BLaER1 treated with 17β-estradiol and CSF1 and Interleukin-3, amounts not matched to agents 10 nM and 100 nM (cell line): ENCODE results near the gene LYG1.
"Not testable (repeated sequence)": the region's sequence is repeated elsewhere in the genome, so short reads cannot be mapped to it uniquely, and the experiment has no call there.

ENCODE experiments used
- H3K27ac ChIP-seq, 11 experiments: shearing (Covaris generic); formaldehyde crosslinking; 2 replicates each; pipeline ENCODE4 v1.8.1; 2022
- H3K27me3 ChIP-seq, 11 experiments: shearing (Covaris generic); formaldehyde crosslinking; 2 replicates each; pipeline ENCODE4 v1.8.1; 2022
- H3K36me3 ChIP-seq, 11 experiments: shearing (Covaris generic); formaldehyde crosslinking; 2 replicates each; pipeline ENCODE4 v1.8.1; 2022
- H3K4me1 ChIP-seq, 10 experiments: shearing (Covaris generic); formaldehyde crosslinking; 2 replicates each; pipeline ENCODE4 v1.8.1; 2022
- H3K4me2 ChIP-seq, 11 experiments: shearing (Covaris generic); formaldehyde crosslinking; 2 replicates each; pipeline ENCODE4 v1.8.1; 2022
- H3K4me3 ChIP-seq, 10 experiments: shearing (Covaris generic); formaldehyde crosslinking; 2 replicates each; pipeline ENCODE4 v1.8.1; 2022
- H3K9ac ChIP-seq, 11 experiments: shearing (Covaris generic); formaldehyde crosslinking; 2 replicates each; pipeline ENCODE4 v1.8.1; 2022
- H3K9me3 ChIP-seq, 11 experiments: shearing (Covaris generic); formaldehyde crosslinking; replicated peaks in 1 of 11; 2 replicates each; pipeline ENCODE4 v1.8.1; 2022
- H4K20me1 ChIP-seq, 11 experiments: shearing (Covaris generic); formaldehyde crosslinking; 2 replicates each; pipeline ENCODE4 v1.8.1; 2022
- Cebpa-rat ChIP-seq, 11 experiments: shearing (Covaris generic); IDR thresholded peaks; 2 replicates each; pipeline ENCODE4 v1.8.1; 2022

The LYG1 gene

DNA sequence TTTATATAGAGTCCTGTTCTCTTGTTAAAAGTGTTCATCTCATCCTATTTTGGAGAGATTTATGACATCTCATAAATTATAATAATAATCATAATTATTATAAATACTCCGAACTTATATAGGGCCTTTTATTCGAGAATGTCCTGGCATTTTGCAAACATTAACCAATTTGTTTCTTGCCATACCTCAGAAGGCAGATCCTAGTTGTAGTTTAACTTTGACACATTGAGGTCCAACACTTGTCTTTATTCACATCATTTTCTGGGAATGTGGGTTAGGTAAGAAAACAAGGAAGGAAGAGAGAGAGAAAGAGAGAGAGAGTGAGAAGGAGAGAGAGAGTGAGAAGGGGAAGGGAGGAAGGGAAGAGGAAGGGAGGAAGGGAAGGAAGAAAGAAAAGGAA lies at the start of gene LYG1:
TSS of gene LYG1 (minus strand) at position 101 of the 400 bp plus-strand sequence. CDS start 5,527 bp downstream, outside the sequence.
- H3K4me1 ChIP-seq, H3K9ac ChIP-seq, H3K4me2 ChIP-seq, H3K27ac ChIP-seq, H3K27me3 ChIP-seq, H3K4me3 ChIP-seq, H4K20me1 ChIP-seq: not testable (repeated sequence)
- H3K9me3 ChIP-seq: peaks cover 0 to 15% (median 9%) of the 10 kb centered on the region in 11 experiments; a peak in 10 of 22 replicates
- H3K36me3 ChIP-seq: peaks cover 40 to 68% (median 53%) of the 10 kb centered on the region in 11 experiments

DNA sequence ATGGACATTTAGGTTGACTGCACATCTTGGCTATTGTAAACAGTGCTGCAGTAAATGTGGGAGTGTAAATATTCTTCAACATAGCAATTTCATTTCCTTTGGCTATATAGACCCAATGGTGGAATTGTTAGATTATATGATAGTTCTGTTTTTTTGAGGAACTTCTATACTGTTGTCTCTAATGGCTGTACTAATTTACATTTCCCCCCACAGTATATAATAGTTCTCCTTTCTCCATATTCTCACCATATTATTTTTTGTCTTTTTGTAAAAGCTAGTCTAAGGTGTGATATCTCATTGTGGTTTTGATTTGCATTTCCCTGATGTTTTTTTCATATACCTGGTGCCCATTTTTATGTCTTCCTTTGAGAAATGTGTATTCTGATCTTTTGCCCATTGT lies 49.2 kb upstream of the LYG1 start:
- no peaks in the 10 kb centered on the region for H3K27me3 ChIP-seq

DNA sequence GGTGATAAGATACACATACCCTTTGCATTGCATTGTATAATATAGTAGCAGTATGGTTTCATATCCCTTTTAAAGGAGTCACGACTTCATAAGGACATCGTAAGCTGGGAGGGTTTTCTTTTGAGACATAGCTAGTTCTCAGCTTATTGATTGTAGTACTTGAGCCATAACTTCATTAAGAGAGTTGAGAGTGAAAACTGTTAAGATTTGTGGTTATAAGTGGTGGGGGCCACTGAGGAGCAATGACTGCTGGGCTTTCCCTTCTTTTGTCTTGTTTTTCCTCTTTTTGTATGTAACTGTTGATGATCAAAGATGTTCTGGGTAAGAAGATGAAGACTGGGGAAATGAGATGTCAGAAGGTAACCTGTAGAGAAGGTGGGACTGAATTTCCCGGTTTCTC lies 47.2 kb upstream of the LYG1 start:
- Histone ChIP-seq H3K4me3 (no peak overlapping the region), H3K36me3 (peaks cover 0 to 47% (median 34%) of the 10 kb centered on the region in 11 experiments; a peak in 15 of 22 replicates), H3K9me3 (no peaks in the 10 kb centered on the region), H4K20me1 (peaks cover 34 to 100% (median 99%) of the 10 kb centered on the region in 11 experiments; a peak in 21 of 22 replicates), H3K4me1 (peaks cover 0 to 45% (median 9%) of the 10 kb centered on the region in 10 experiments; a peak in 11 of 20 replicates), H3K27me3 (no peaks in the 10 kb centered on the region), H3K9ac (no peak overlapping the region), H3K4me2 (peak overlapping the region in 2 of 11 experiments; percentile 2 to 6; a peak in 4 of 22 replicates), H3K27ac (no peak overlapping the region)
- TF ChIP-seq Cebpa-rat (IDR thresholded peaks at IDR 0.05): no peak

More for the DNA sequence above, 49.2 kb upstream of the LYG1 start:
- H3K4me2 ChIP-seq: peak overlapping the region in 2 of 11 experiments; percentile 3 to 33; a peak in 3 of 22 replicates
- peaks cover 31 to 100% (median 99%) of the 10 kb centered on the region in 11 experiments; a peak in 20 of 22 replicates for H4K20me1 ChIP-seq
- no peak overlapping the region for H3K4me3 ChIP-seq
- no peak overlapping the region for H3K27ac ChIP-seq
- no peak for TF ChIP-seq Cebpa-rat (IDR thresholded peaks at IDR 0.05)
- H3K36me3 ChIP-seq: peaks cover 0 to 53% (median 23%) of the 10 kb centered on the region in 11 experiments; a peak in 15 of 22 replicates
- no peaks in the 10 kb centered on the region for H3K9me3 ChIP-seq
- peaks cover 0 to 45% (median 8%) of the 10 kb centered on the region in 10 experiments; a peak in 10 of 20 replicates for H3K4me1 ChIP-seq
- H3K9ac ChIP-seq: no peak overlapping the region

DNA sequence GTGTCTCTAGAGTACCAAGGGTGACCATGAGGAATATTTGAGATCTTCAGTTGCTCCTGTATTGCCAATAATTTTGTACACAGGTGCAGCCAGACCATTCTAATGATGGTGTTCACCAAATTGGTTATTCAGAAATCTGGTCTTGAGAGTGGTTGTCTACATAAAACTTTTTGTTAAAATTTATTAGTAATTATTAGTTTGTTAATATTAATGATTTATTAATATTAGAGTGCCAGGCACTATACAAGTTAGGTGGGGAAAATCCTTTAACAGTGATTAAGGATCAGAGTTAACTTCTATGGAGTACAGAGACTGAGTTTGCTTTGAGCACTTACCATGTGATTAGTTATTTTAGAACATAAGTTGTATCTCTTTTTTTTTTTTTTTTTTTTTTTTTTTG lies 45.2 kb upstream of the LYG1 start:
- no peaks in the 10 kb centered on the region for H3K27me3 ChIP-seq
- H3K4me2 ChIP-seq: no peak overlapping the region
- no peak overlapping the region for H3K4me3 ChIP-seq
- H3K9me3 ChIP-seq: no peaks in the 10 kb centered on the region
- H3K27ac ChIP-seq: no peak overlapping the region
- peaks cover 0 to 43% (median 28%) of the 10 kb centered on the region in 11 experiments; a peak in 17 of 22 replicates for H3K36me3 ChIP-seq
- TF ChIP-seq Cebpa-rat (IDR thresholded peaks at IDR 0.05): no peak
- H3K4me1 ChIP-seq: peaks cover 0 to 41% (median 9%) of the 10 kb centered on the region in 10 experiments; a peak in 11 of 20 replicates
- H3K9ac ChIP-seq: no peak overlapping the region
- H4K20me1 ChIP-seq: peaks cover 37 to 100% (median 99%) of the 10 kb centered on the region in 11 experiments; a peak in 21 of 22 replicates

DNA sequence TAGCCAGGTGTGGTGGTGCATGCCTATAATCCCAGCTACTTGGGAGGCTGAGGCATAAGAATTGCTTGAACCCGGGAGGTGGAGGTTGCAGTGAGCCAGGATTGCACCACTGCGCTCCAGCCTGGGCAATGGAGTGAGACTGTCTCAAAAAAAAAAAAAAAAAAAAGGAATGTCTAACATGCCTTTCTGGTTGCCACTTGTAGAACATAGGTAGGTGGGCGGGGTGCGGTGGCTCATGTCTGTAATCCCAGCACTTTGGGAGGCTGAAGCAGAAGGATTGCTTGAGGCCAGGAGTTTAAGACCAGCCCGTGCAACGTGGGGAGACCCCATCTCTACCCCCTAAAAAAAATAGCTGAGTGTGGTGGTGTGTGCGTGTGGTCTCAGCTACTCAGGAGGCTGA lies 44.4 kb upstream of the LYG1 start:
- H3K4me1 ChIP-seq: peaks cover 0 to 41% (median 12%) of the 10 kb centered on the region in 10 experiments; a peak in 13 of 20 replicates
- H3K36me3 ChIP-seq: peaks cover 0 to 43% (median 28%) of the 10 kb centered on the region in 11 experiments; a peak in 17 of 22 replicates
- H4K20me1 ChIP-seq: peaks cover 41 to 100% (median 100%) of the 10 kb centered on the region in 11 experiments; a peak in 21 of 22 replicates
- H3K9me3 ChIP-seq, H3K9ac ChIP-seq, H3K4me3 ChIP-seq, H3K4me2 ChIP-seq, H3K27me3 ChIP-seq, H3K27ac ChIP-seq: not testable (repeated sequence)

DNA sequence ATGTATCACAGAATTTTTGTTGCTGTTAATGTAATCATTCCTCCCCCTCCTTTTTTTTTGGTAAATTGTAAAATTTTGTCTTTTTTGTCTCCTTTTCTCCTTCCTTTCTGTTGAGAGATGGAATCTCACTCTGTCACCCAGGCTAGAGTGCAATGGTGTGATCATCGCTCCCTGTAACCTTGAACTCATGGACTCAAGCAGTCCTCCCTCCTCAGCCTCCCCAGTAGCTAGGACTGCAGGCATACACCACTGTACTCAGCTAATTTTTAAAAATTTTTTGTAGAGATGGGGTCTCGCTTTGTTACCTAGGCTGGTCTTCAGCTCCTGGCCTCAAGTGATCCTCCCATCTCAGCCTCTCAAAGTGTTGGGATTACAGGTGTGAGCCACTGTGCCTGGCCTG lies 41.5 kb upstream of the LYG1 start:
- H3K36me3 ChIP-seq: peaks cover 0 to 43% (median 29%) of the 10 kb centered on the region in 11 experiments; a peak in 16 of 22 replicates
- no peak overlapping the region for H3K27ac ChIP-seq
- no peaks in the 10 kb centered on the region for H3K27me3 ChIP-seq
- no peak for TF ChIP-seq Cebpa-rat (IDR thresholded peaks at IDR 0.05)
- no peak overlapping the region for H3K4me3 ChIP-seq
- H3K9ac ChIP-seq: no peak overlapping the region
- peaks cover 15 to 32% (median 23%) of the 10 kb centered on the region in 10 experiments for H3K4me1 ChIP-seq
- H4K20me1 ChIP-seq: peaks cover 26 to 100% (median 92%) of the 10 kb centered on the region in 11 experiments; a peak in 21 of 22 replicates
- no peak overlapping the region for H3K4me2 ChIP-seq
- H3K9me3 ChIP-seq: no peaks in the 10 kb centered on the region

DNA sequence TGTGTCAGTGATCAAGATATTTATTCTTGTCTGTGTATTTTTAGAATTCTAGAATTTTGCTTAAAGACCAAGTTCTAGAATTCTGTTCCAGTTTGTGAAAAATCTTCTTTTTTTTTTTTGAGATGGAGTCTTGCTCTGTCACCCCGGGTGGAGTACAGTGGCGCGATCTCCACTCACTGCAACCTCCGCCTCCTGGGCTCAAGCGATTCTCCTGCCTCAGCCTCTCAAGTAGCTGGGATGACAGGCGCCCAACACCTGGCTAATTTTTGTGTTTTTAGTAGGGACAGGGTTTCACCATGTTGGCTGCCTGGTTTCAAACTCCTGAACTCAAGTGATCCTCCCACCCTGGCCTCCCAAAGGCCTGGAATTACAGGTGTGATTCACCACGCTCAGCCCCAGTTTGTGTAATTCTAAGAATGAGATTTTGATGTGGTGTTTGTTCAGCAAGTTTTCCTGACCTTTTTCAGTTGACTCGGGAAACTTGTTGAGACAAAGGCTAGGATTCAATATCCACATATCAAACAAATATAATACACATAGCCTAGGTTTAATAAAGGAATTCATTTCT lies 39.8 kb upstream of the LYG1 start:
- no peak for TF ChIP-seq Cebpa-rat (IDR thresholded peaks at IDR 0.05)
- Histone ChIP-seq H4K20me1 (peaks cover 21 to 85% (median 75%) of the 10 kb centered on the region in 11 experiments; a peak in 21 of 22 replicates), H3K27me3 (no peaks in the 10 kb centered on the region), H3K36me3 (peaks cover 0 to 33% (median 23%) of the 10 kb centered on the region in 11 experiments; a peak in 16 of 22 replicates), H3K4me2 (peak overlapping the region in 4 of 11 experiments; percentile 15 to 94 (median 64); a peak in 7 of 22 replicates), H3K9me3 (no peaks in the 10 kb centered on the region), H3K9ac (peak overlapping the region in 2 of 11 experiments; percentile 46 to 52; a peak in 2 of 22 replicates), H3K4me1 (peaks cover 15 to 30% (median 23%) of the 10 kb centered on the region in 10 experiments), H3K27ac (no peak overlapping the region), H3K4me3 (no peak overlapping the region)

DNA sequence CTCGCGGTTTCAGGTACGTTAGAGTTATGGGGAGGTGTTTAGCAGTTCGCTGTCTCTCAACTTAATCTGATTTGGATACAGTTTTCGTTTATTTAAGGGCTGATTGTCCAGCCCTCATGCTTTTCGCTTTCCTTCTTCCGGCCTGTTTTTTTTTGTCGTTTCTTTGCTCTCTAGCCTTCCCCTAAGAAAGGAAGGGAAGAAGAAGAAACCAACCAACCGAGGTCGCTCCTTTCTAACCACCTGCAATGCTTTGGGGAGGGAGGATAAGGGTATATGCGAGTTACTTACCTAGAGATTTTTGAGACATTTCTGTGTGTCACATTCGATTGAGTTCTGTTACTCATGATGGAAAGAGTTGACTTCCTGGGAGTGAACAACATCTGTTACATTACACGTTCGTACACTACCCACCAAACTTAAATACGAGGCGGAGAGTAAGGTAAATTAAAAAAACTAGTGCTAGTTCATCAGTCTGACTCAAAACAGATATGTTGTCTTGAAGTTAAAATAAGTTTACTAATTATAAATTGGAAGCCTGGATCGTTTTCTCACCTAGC lies 37.1 kb upstream of the LYG1 start:
- H3K9ac ChIP-seq: peak overlapping the region; percentile 89 to 97 (median 93)
- H3K9me3 ChIP-seq: no peaks in the 10 kb centered on the region
- peak overlapping the region; percentile 75 to 91 (median 89) for H3K27ac ChIP-seq
- peak overlapping the region; percentile 81 to 96 (median 88) for H3K4me2 ChIP-seq
- peaks cover 14 to 85% (median 70%) of the 10 kb centered on the region in 11 experiments; a peak in 21 of 22 replicates for H4K20me1 ChIP-seq
- no peaks in the 10 kb centered on the region for H3K27me3 ChIP-seq
- H3K4me1 ChIP-seq: peaks cover 30 to 49% (median 38%) of the 10 kb centered on the region in 10 experiments
- H3K4me3 ChIP-seq: peak overlapping the region; percentile 88 to 99 (median 90)
- no peak for TF ChIP-seq Cebpa-rat (IDR thresholded peaks at IDR 0.05)
- peaks cover 6 to 32% (median 15%) of the 10 kb centered on the region in 11 experiments; a peak in 20 of 22 replicates for H3K36me3 ChIP-seq
